Measurements from ENCODE around the gene APOBEC3H. TPM values are rescaled to one million over a fixed set of nuclear protein-coding genes. Genes with fewer than 3 reads are reported as not detected.

APOBEC3H gene
- total and polyA plus RNA-seq, 3 experiments from 2014 or later: 10.8 to 11.7 (median 11.0) TPM

DNA sequence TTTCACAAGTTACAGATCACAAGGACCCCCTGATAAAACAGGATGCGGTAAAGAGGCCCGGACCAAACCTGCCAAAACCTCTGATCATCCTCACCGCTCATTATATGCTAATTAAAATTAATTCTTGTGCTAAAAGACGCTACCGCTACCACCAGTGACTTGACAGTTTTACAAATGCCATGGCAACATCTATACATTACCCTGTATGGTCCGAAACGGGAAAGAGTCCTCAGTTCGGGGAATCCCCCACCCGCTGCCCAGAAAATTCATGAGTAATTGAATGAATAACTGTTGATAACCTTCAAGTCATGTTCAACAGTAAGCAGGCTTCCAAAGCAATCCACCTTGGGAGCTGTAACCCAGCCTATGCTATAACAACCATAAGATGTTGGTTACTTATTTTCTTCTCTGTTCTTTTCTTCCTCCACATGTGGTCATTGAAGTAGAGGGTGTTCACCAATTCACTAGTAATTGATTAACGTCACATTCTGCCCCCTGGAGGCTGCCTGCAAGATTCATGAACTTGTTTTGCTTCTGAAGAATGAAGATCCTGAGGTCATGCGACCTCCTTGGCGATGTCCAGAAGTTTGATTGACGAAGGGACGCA lies 20.6 kb downstream of the APOBEC3H start:
- H3K4me1 ChIP-seq (ENCODE audit: insufficient read depth, low read length): peaks cover 22% of the 10 kb centered on the region
- H3K4me3 ChIP-seq (ENCODE audit: low read length): peak overlapping the region; percentile 30
- POLR2A ChIA-PET: interaction anchor here (0.7 to 1.3 kb wide), 3 partner anchors 23 to 97 kb away, joined by 3 to 7 read pairs (median 6); partner anchors contain the start of gene APOBEC3D
- DNase-seq: peak; percentile 53 to 83 (median 60)
- Mint-ChIP-seq H3K4me1 (peaks cover 45 to 64% (median 57%) of the 10 kb centered on the region in 3 donors), H3K36me3 (no peaks in the 10 kb centered on the region), H3K4me3 (peak overlapping the region; percentile 64 to 80 (median 76)), H3K9me3 (no peaks in the 10 kb centered on the region), H3K27ac (peak overlapping the region; percentile 90 to 98 (median 93)), H3K27me3 (no peaks in the 10 kb centered on the region)
- peak overlapping the region; percentile 70 for H3K27ac ChIP-seq (ENCODE audit: low read depth, low read length)
- no peaks in the 10 kb centered on the region for H3K36me3 ChIP-seq (ENCODE audit: insufficient read depth, low read length)
- no peaks in the 10 kb centered on the region for H3K9me3 ChIP-seq (ENCODE audit: low read length)
- CTCF ChIA-PET: interaction anchor here (0.9 to 2.8 kb wide), 15 partner anchors 9 to 247 kb away, joined by 3 to 10 read pairs (median 4); partner anchors contain the start of gene APOBEC3C
- H3K27me3 ChIP-seq (ENCODE audit: insufficient read depth, low read length, poor library complexity, severe bottlenecking): no peaks in the 10 kb centered on the region

DNA sequence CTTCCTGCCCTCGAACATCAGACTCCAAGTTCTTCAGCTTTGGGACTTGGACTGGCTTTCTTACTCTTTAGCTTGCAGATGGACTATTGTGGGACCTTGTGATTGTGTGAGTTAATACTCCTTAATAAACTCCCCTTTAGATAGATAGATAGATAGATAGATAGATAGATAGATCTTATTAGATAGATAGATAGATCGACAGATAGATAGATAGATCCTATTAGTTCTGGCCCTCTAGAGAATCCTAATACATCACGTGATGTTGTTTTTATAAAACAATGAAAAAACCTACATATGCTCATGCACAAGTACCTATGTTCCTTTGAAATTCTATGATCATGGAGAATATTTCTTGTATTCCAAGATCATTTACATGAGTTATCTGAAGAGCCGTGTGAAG lies 23.9 kb downstream of the APOBEC3H start:
- ChIA-PET POLR2A (interaction anchor here (0.6 kb wide), 1 partner anchor 30 kb away, joined by 3 read pairs; no protein-coding TSS in a partner anchor), CTCF (interaction anchor here (1.0 to 1.1 kb wide), 2 partner anchors 119 to 251 kb away, joined by 3 read pairs; no protein-coding TSS in a partner anchor)
- Histone ChIP-seq H3K36me3 (ENCODE audit: insufficient read depth, low read length) (no peaks in the 10 kb centered on the region), H3K27ac (ENCODE audit: low read depth, low read length) (no peak overlapping the region), H3K4me3 (ENCODE audit: low read length) (no peak overlapping the region), H3K9me3 (ENCODE audit: low read length) (no peaks in the 10 kb centered on the region), H3K4me1 (ENCODE audit: insufficient read depth, low read length) (peaks cover 22% of the 10 kb centered on the region), H3K27me3 (ENCODE audit: insufficient read depth, low read length, poor library complexity, severe bottlenecking) (no peaks in the 10 kb centered on the region)
- Mint-ChIP-seq H3K27ac (peak overlapping the region in 5 of 8 donors; percentile 3 to 88 (median 18)), H3K36me3 (no peaks in the 10 kb centered on the region), H3K9me3 (no peaks in the 10 kb centered on the region), H3K4me3 (no peak overlapping the region), H3K4me1 (peaks cover 37 to 51% (median 46%) of the 10 kb centered on the region in 3 donors), H3K27me3 (no peaks in the 10 kb centered on the region)
- DNase-seq: no peak

DNA sequence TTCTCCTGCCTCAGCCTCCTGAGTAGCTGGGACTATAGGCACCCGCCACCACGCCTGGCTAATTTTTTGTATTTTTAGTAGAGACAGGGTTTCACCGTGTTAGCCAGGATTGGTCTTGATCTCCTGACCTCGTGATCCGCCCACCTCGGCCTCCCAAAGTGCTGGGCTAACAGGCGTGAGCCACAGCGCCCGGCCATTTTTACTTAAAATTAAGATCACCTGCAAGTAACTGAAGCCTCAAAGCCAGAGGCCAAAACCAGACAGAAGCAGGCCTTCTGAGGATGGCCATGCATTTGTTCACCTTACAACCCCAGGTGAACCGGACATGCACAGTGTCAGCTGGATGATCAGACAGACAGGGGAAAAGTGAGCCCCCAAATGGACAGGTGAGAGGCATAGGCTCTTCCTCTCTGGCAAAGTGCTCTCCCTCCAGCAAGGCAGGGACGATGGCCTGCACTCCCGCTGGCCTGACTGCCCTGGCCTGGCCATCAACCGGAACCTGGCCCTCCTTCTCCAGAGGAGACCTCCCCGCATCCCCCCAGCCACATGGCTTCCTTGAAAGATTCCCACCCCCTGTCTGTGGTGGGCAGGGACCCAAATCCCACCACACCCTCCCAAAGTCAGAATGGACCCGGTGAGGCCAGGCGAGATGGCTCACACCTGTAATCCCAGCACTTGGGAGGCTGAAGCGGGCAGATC lies 25.9 kb downstream of the APOBEC3H start:
- no peak for DNase-seq
- H3K36me3 ChIP-seq (ENCODE audit: insufficient read depth, low read length): no peaks in the 10 kb centered on the region
- H3K4me1 ChIP-seq (ENCODE audit: insufficient read depth, low read length): peaks cover 6% of the 10 kb centered on the region
- no peak overlapping the region for H3K27ac ChIP-seq (ENCODE audit: low read depth, low read length)
- Mint-ChIP-seq H3K27me3 (no peaks in the 10 kb centered on the region), H3K4me3 (no peak overlapping the region), H3K4me1 (peaks cover 19 to 32% (median 27%) of the 10 kb centered on the region in 3 donors), H3K9me3 (no peaks in the 10 kb centered on the region), H3K36me3 (no peaks in the 10 kb centered on the region), H3K27ac (no peak overlapping the region)
- CTCF ChIA-PET: interaction anchor here (0.9 to 2.1 kb wide), 2 partner anchors 114 to 120 kb away, joined by 3 to 8 read pairs; no protein-coding TSS in a partner anchor
- POLR2A ChIA-PET: no interaction called here
- no peak overlapping the region for H3K4me3 ChIP-seq (ENCODE audit: low read length)
- no peaks in the 10 kb centered on the region for H3K27me3 ChIP-seq (ENCODE audit: insufficient read depth, low read length, poor library complexity, severe bottlenecking)
- no peaks in the 10 kb centered on the region for H3K9me3 ChIP-seq (ENCODE audit: low read length)

DNA sequence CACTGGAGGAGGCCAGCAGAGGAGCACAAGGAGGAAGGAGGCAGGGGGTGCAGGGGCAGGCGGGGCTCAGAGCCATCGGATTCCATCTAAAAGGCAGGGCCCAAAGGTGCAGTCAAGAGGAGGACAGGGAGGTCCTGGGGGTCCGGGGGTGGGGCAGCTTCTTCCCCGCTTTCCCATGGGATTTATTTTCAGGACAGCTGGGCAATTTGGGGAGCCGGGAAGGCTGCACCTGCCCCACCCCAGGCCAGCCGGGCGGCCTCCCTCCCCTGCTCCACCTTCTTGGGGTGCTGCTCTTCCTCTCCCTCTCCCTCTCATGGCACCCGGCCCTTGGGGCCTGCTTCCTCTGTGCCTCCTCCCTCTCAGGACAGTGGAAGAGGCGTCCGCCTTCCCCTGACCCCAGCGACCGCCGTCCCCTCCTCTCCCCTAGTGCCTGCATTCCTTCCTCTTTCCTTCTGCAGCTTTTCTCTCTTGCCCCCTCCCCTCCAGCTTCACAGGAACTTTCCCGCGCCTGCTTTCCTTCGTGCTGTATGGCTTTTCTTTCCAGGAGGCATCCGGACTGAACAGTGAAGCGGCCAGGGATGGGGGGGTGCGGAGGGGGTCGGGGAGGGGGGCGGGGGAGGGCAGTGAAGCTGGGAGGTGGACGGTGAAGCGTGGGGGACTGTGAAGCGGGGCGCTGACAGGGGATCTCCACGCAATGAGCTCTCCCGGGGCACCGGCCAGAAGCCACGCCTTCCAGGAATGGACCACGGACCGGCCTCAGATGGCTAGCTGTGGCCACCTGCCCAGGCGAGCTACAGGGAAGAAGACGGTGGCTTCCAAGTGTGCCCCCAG lies 26.9 kb downstream of the APOBEC3H start:
- Mint-ChIP-seq H3K4me1 (peaks cover 11 to 23% (median 18%) of the 10 kb centered on the region in 3 donors), H3K4me3 (no peak overlapping the region), H3K36me3 (peaks cover 0 to 1% (median 0%) of the 10 kb centered on the region in 3 donors), H3K27ac (peak overlapping the region in 1 of 8 donors; percentile 81), H3K9me3 (no peaks in the 10 kb centered on the region), H3K27me3 (no peaks in the 10 kb centered on the region)
- Histone ChIP-seq H3K27ac (ENCODE audit: low read depth, low read length) (no peak overlapping the region), H3K4me3 (ENCODE audit: low read length) (no peak overlapping the region), H3K4me1 (ENCODE audit: insufficient read depth, low read length) (no peaks in the 10 kb centered on the region), H3K36me3 (ENCODE audit: insufficient read depth, low read length) (no peaks in the 10 kb centered on the region), H3K9me3 (ENCODE audit: low read length) (no peaks in the 10 kb centered on the region), H3K27me3 (ENCODE audit: insufficient read depth, low read length, poor library complexity, severe bottlenecking) (no peaks in the 10 kb centered on the region)
- CTCF ChIA-PET: interaction anchor here (0.9 to 2.2 kb wide), 4 partner anchors 46 to 254 kb away, joined by 3 to 8 read pairs (median 5); no protein-coding TSS in a partner anchor
- POLR2A ChIA-PET: interaction anchor here (0.7 kb wide), 1 partner anchor 50 kb away, joined by 5 read pairs; no protein-coding TSS in a partner anchor
- no peak for DNase-seq

DNA sequence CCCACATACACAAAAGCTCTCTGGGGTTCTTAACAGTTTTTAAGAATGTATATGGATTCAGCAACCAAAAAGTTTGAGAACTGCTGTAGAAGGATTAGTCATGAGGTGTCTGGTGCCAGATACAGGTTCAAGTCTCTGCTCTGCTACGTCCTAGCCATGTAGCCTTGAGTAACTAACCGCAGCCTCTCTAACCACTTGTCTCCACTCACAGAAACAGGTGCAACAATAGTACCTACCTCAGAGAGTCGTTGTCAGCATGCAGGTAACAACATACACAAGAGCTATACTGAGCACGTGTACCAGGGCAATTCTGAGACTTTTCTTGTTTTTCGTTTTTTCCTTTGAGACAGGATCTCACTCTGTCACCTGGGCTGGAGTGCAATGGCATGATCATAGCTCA lies 28.6 kb downstream of the APOBEC3H start:
- no peak overlapping the region for H3K4me3 ChIP-seq (ENCODE audit: low read length)
- Mint-ChIP-seq H3K9me3 (no peaks in the 10 kb centered on the region), H3K4me3 (no peak overlapping the region), H3K27ac (peak overlapping the region in 3 of 8 donors; percentile 3 to 9 (median 3)), H3K27me3 (no peaks in the 10 kb centered on the region), H3K4me1 (peaks cover 12 to 17% (median 13%) of the 10 kb centered on the region in 3 donors), H3K36me3 (peaks cover 0 to 12% (median 0%) of the 10 kb centered on the region in 3 donors)
- POLR2A ChIA-PET: interaction anchor here (0.7 to 1.4 kb wide), 2 partner anchors 31 to 393 kb away, joined by 3 to 4 read pairs; no protein-coding TSS in a partner anchor
- no peaks in the 10 kb centered on the region for H3K9me3 ChIP-seq (ENCODE audit: low read length)
- no peaks in the 10 kb centered on the region for H3K27me3 ChIP-seq (ENCODE audit: insufficient read depth, low read length, poor library complexity, severe bottlenecking)
- no peak overlapping the region for H3K27ac ChIP-seq (ENCODE audit: low read depth, low read length)
- no peaks in the 10 kb centered on the region for H3K36me3 ChIP-seq (ENCODE audit: insufficient read depth, low read length)
- CTCF ChIA-PET: interaction anchor here (1.2 to 2.2 kb wide), 3 partner anchors 10 to 256 kb away, joined by 3 to 6 read pairs (median 4); no protein-coding TSS in a partner anchor
- H3K4me1 ChIP-seq (ENCODE audit: insufficient read depth, low read length): no peaks in the 10 kb centered on the region
- DNase-seq: no peak

DNA sequence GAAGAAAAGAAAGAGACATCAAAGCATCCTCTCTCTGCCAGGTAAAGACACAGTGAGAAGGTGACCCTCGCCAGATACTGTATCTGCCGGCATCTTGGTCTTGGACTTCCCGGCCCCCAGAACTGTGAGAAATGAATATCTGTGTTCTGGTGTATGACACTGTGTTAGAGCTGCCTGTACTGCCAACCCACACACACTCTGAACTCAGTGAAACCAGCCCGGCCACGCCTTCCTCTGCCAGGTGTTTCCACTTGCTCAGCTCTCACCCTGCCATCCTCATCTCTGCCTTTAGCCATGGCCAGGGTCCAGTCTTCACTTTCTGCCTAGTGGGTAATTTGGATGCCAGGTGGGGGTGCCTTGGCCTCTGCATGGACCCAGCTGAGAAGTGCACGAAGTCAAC lies 31.5 kb downstream of the APOBEC3H start:
- no peak overlapping the region for H3K4me3 Mint-ChIP-seq
- DNase-seq: no peak
- peaks cover 0 to 3% (median 2%) of the 10 kb centered on the region in 3 donors for H3K4me1 Mint-ChIP-seq
- H3K27ac Mint-ChIP-seq: peak overlapping the region in 1 of 8 donors; percentile 21
- Histone ChIP-seq H3K4me3 (ENCODE audit: low read length) (no peak overlapping the region), H3K27me3 (ENCODE audit: insufficient read depth, low read length, poor library complexity, severe bottlenecking) (no peaks in the 10 kb centered on the region), H3K36me3 (ENCODE audit: insufficient read depth, low read length) (no peaks in the 10 kb centered on the region), H3K4me1 (ENCODE audit: insufficient read depth, low read length) (no peaks in the 10 kb centered on the region), H3K27ac (ENCODE audit: low read depth, low read length) (no peak overlapping the region), H3K9me3 (ENCODE audit: low read length) (no peaks in the 10 kb centered on the region)
- ChIA-PET POLR2A (interaction anchor here (0.7 kb wide), 1 partner anchor 124 kb away, joined by 6 read pairs; no protein-coding TSS in a partner anchor), CTCF (interaction anchor here (0.7 kb wide), 1 partner anchor 259 kb away, joined by 3 read pairs; no protein-coding TSS in a partner anchor)
- no peaks in the 10 kb centered on the region for H3K27me3 Mint-ChIP-seq
- peaks cover 0 to 37% (median 2%) of the 10 kb centered on the region in 3 donors for H3K36me3 Mint-ChIP-seq
- no peaks in the 10 kb centered on the region for H3K9me3 Mint-ChIP-seq

DNA sequence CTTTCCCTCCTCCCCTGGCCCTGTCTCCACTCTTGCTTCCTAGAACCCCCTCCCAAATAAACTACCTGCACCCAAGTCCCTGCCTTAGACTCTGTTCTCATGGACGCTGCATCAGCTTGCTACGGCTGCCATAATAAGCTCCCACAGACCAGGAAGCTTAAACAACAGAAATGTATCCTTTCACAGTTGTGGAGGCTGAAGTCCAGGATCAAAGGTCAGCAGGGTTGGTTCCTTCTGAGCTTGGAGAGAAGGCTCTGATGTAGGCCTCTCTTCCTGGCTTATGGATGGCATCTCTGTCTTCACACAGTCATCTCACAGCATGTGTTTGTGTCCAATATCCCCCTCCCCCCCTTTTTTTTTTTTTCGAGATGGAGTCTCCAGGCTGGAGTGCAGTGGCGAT lies 32.0 kb downstream of the APOBEC3H start:
- H3K27ac ChIP-seq (ENCODE audit: low read depth, low read length): no peak overlapping the region
- POLR2A ChIA-PET: interaction anchor here (0.6 kb wide), 1 partner anchor 480 kb away, joined by 3 read pairs; no protein-coding TSS in a partner anchor
- Mint-ChIP-seq H3K9me3 (no peaks in the 10 kb centered on the region), H3K4me1 (peaks cover 0 to 3% (median 2%) of the 10 kb centered on the region in 3 donors), H3K36me3 (peaks cover 0 to 41% (median 2%) of the 10 kb centered on the region in 3 donors), H3K27ac (peak overlapping the region in 2 of 8 donors; percentile 21 to 69), H3K4me3 (no peak overlapping the region), H3K27me3 (no peaks in the 10 kb centered on the region)
- H3K9me3 ChIP-seq (ENCODE audit: low read length): no peaks in the 10 kb centered on the region
- H3K4me1 ChIP-seq (ENCODE audit: insufficient read depth, low read length): no peaks in the 10 kb centered on the region
- CTCF ChIA-PET: interaction anchor here (0.7 kb wide), 1 partner anchor 260 kb away, joined by 3 read pairs; no protein-coding TSS in a partner anchor
- H3K27me3 ChIP-seq (ENCODE audit: insufficient read depth, low read length, poor library complexity, severe bottlenecking): no peaks in the 10 kb centered on the region
- H3K4me3 ChIP-seq (ENCODE audit: low read length): no peak overlapping the region
- no peak for DNase-seq
- no peaks in the 10 kb centered on the region for H3K36me3 ChIP-seq (ENCODE audit: insufficient read depth, low read length)

Data from CD8-positive, alpha-beta memory T cell (primary cell).